Loucy (cell line): ENCODE measurements around the gene DNLZ.
"Not testable (repeated sequence)": the region's sequence is repeated elsewhere in the genome, so short reads cannot be mapped to it uniquely, and the experiment has no call there.

Source experiments
- H2AFZ ChIP-seq: fragments of 200-600 bp; sonication (generic); 2 replicates; pipeline ENCODE4 v1.6.0; 2016; ENCODE audit warnings: antibody characterized with exemption, mild to moderate bottlenecking, low read length, moderate library complexity
- H3F3A ChIP-seq: fragments of 200-600 bp; 2 replicates; pipeline ENCODE4 v1.6.0; 2016; ENCODE audit warnings: antibody characterized with exemption, low read depth, mild to moderate bottlenecking
- H3K27me3 ChIP-seq: fragments of 200-600 bp; sonication (generic); 2 replicates; pipeline ENCODE4 v1.6.1; 2014; ENCODE audit warnings: low read length, mild to moderate bottlenecking; ENCODE audit not compliant: insufficient read depth, poor library complexity, severe bottlenecking
- H3K36me3 ChIP-seq: fragments of 200-600 bp; sonication (generic); 2 replicates; pipeline ENCODE4 v1.6.1; 2016; ENCODE audit warnings: low read length; ENCODE audit not compliant: insufficient read depth
- H3K4me1 ChIP-seq: fragments of 200-600 bp; sonication (generic); 2 replicates; pipeline ENCODE4 v1.5.1; 2014; ENCODE audit warnings: low read length, mild to moderate bottlenecking; ENCODE audit not compliant: insufficient read depth, poor library complexity, severe bottlenecking
- H3K4me2 ChIP-seq: fragments of 200-600 bp; sonication (generic); 2 replicates; pipeline ENCODE4 v1.6.0; 2014; ENCODE audit warnings: antibody characterized with exemption, low read length, low read depth, mild to moderate bottlenecking; ENCODE audit not compliant: poor library complexity, severe bottlenecking
- H3K4me3 ChIP-seq: fragments of 200-600 bp; sonication (generic); 2 replicates; pipeline ENCODE4 v1.5.1; 2014; ENCODE audit warnings: low read length, mild to moderate bottlenecking, mixed read lengths; ENCODE audit not compliant: poor library complexity, severe bottlenecking
- H3K79me2 ChIP-seq: fragments of 200-600 bp; sonication (generic); 2 replicates; pipeline ENCODE4 v1.6.1; 2014; ENCODE audit warnings: low read length; ENCODE audit not compliant: insufficient read depth
- H3K9ac ChIP-seq: fragments of 200-600 bp; sonication (generic); 2 replicates; pipeline ENCODE4 v1.6.0; 2014; ENCODE audit warnings: mild to moderate bottlenecking, low read depth, low read length, moderate library complexity; ENCODE audit not compliant: poor library complexity, severe bottlenecking
- H3K9me2 ChIP-seq: fragments of 200-600 bp; sonication (generic); replicated peaks from 2 replicates; pipeline ENCODE4 v1.6.1; 2016; ENCODE audit warnings: low read depth, low read length, mixed read lengths
- H3K9me3 ChIP-seq: fragments of 200-600 bp; sonication (generic); 2 replicates; pipeline ENCODE4 v1.6.1; 2014; ENCODE audit warnings: mild to moderate bottlenecking, antibody characterized with exemption, low read length, low read depth; ENCODE audit not compliant: insufficient read depth
- H4K20me1 ChIP-seq: fragments of 200-600 bp; sonication (generic); 2 replicates; pipeline ENCODE4 v1.6.0; 2014; ENCODE audit warnings: antibody characterized with exemption, low read length, mild to moderate bottlenecking; ENCODE audit not compliant: insufficient read depth, poor library complexity, severe bottlenecking
- EZH2phosphoT487 ChIP-seq: fragments of 200-600 bp; IDR thresholded peaks from 2 replicates; pipeline ENCODE4 v1.6.1; 2018; ENCODE audit warnings: antibody characterized with exemption, mild to moderate bottlenecking, moderate library complexity, borderline replicate concordance
- TF ChIP-seq, protein P1 (sequence below): fragments of 200-600 bp; sonication (generic); conservative IDR thresholded peaks from 2 replicates; pipeline ENCODE4 v1.5.1; 2014; ENCODE audit warnings: mild to moderate bottlenecking, antibody characterized with exemption, low read length

DNLZ gene

DNA sequence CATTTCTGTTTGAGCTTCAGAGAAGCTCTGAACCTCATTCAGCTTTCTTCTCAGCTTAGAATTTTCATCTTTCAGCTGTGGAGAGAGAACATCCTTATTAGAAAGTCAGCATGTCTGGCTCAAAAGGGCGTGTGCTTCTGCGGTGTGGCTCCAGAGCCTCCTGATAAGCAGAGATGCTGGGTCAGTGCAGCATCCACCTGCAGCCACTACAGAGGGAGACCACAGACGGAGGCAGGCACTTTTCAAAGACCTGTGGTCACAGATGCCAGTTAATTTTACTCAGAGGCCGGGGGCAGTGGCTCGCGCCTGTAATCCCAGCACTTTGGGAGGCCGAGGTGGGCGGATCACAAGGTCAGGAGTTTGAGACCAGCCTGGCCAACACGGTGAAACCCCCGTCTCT, 42.4 kb upstream of the DNLZ start:
- H3K36me3 ChIP-seq, H4K20me1 ChIP-seq, H3K27me3 ChIP-seq, H3F3A ChIP-seq, H3K4me3 ChIP-seq, H3K9me2 ChIP-seq, H3K9ac ChIP-seq, H2AFZ ChIP-seq, H3K9me3 ChIP-seq: not testable (repeated sequence)
- H3K4me1 ChIP-seq = peaks cover 40% of the 10 kb centered on the region
- H3K79me2 ChIP-seq = peaks cover 38% of the 10 kb centered on the region
- H3K4me2 ChIP-seq = peak overlapping the region; percentile 74

DNA sequence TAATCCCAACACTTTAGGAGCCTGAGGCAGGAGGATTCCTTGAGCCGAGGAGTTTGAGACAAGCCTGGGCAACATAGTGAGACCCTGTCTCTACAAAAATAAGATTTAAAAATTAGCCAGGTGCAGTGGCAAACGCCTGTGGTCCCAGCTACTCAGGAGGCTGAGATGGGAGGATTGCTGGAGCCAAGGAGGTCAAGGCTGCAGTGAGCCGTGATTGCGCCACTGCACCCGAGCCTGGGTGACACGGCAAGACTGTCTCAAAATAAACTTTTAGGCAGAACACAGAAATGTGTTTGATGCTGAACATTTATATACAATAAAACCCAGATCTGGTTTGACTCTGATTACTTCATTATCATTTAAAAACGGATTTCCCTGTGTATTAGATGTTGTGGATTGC, 41.9 kb upstream of the DNLZ start:
- H3K4me3 ChIP-seq = no peak overlapping the region
- H3K4me2 ChIP-seq = peak overlapping the region; percentile 74
- no peaks in the 10 kb centered on the region for H3K9me3 ChIP-seq
- H4K20me1 ChIP-seq = peaks cover 5% of the 10 kb centered on the region
- H3K4me1 ChIP-seq = peaks cover 43% of the 10 kb centered on the region
- no peaks in the 10 kb centered on the region for H3K9me2 ChIP-seq
- peaks cover 6% of the 10 kb centered on the region; the same call in 1 of the 2 replicates for H3K36me3 ChIP-seq
- H3K27me3 ChIP-seq = no peaks in the 10 kb centered on the region
- peaks cover 34% of the 10 kb centered on the region for H3K79me2 ChIP-seq
- H2AFZ ChIP-seq = no peak overlapping the region
- H3K9ac ChIP-seq = no peak overlapping the region
- H3F3A ChIP-seq = 0 out of 2 replicates have a peak, but pooled peaks cover 4% of the 10 kb centered on the region
- TF ChIP-seq EZH2phosphoT487 = no peak
- TF ChIP-seq, protein P1, sequence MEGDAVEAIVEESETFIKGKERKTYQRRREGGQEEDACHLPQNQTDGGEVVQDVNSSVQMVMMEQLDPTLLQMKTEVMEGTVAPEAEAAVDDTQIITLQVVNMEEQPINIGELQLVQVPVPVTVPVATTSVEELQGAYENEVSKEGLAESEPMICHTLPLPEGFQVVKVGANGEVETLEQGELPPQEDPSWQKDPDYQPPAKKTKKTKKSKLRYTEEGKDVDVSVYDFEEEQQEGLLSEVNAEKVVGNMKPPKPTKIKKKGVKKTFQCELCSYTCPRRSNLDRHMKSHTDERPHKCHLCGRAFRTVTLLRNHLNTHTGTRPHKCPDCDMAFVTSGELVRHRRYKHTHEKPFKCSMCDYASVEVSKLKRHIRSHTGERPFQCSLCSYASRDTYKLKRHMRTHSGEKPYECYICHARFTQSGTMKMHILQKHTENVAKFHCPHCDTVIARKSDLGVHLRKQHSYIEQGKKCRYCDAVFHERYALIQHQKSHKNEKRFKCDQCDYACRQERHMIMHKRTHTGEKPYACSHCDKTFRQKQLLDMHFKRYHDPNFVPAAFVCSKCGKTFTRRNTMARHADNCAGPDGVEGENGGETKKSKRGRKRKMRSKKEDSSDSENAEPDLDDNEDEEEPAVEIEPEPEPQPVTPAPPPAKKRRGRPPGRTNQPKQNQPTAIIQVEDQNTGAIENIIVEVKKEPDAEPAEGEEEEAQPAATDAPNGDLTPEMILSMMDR = no peak

DNA sequence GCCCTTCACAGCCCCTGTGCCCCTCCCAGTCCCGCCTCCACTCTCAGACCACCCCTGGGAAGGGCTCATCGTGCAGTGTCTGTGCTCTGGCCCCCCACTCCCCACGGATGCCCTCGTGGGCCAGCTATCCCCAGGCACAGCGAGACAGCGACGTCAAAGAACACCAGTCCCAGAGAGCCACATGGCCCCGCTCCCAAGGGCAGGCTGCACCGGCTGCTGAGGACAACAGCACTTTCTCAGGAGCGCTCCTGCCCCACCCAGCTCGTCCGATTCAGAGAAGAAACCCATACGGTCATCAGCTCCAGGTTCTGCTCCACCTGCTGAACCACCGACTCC, 41.2 kb upstream of the DNLZ start:
- H3K27me3 ChIP-seq = no peaks in the 10 kb centered on the region
- H3K9me3 ChIP-seq = no peaks in the 10 kb centered on the region
- peaks cover 46% of the 10 kb centered on the region for H3K4me1 ChIP-seq
- H3K9ac ChIP-seq = peak overlapping the region; percentile 46
- peaks cover 7% of the 10 kb centered on the region for H4K20me1 ChIP-seq
- TF ChIP-seq, protein P1 = no peak
- no peak overlapping the region for H2AFZ ChIP-seq
- peak overlapping the region; percentile 37 for H3K4me3 ChIP-seq
- H3K4me2 ChIP-seq = peak overlapping the region; percentile 74
- H3K36me3 ChIP-seq = peaks cover 6% of the 10 kb centered on the region; the same call in 1 of the 2 replicates
- H3K9me2 ChIP-seq = no peaks in the 10 kb centered on the region
- H3K79me2 ChIP-seq = peaks cover 31% of the 10 kb centered on the region
- 0 out of 2 replicates have a peak, but pooled peaks cover 4% of the 10 kb centered on the region for H3F3A ChIP-seq

DNA sequence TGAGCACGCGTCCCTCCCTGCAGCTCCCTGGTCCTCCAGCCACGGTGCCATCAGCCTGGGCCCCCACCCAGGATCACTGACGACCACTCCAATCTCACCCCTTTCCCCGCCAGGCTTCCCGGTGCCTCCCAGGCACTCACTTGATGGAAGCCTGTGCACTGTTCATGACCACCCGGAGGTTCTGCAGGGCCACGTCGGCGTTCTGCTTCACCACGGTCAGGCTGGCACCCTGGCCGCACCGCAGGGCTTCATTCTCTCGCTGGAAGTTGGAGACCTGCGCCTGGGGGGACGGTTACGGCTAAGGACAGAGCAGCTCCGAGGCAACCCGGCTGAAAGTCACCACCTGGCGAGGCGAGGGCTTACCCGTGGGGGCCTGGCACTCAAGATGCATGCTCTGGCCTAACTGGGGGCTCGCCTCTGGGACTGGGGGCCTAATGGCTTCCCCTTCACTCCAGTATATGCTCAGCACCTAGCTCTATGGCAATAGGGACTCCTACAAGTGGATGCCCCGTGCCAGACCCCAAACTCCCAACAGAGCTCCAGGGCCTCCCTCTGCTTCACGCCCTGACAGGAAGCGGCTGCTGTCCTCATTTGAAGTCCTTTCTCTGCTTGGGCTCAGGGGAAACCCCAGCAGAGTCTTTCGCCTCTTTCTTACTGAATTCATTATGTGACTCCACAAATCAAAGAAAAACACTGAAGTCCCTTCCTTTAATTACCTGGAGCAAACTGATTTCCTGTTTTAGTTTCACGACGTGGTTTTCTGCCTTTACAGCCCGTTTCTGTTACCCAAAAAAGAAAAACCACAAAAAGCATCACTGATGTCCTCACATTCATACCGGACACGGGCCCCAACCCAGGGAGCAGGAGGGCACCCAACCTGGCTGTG, 40.6 kb upstream of the DNLZ start:
- Histone ChIP-seq H4K20me1 (peaks cover 8% of the 10 kb centered on the region), H3K4me3 (peak overlapping the region; percentile 37), H3K4me2 (peak overlapping the region; percentile 74), H3K4me1 (peaks cover 41% of the 10 kb centered on the region), H3K9me3 (no peaks in the 10 kb centered on the region), H3K9me2 (no peaks in the 10 kb centered on the region), H3K79me2 (peaks cover 31% of the 10 kb centered on the region), H3K9ac (peak overlapping the region; percentile 46), H3K36me3 (peaks cover 6% of the 10 kb centered on the region; the same call in 1 of the 2 replicates), H3K27me3 (no peaks in the 10 kb centered on the region), H2AFZ (no peak overlapping the region), H3F3A (0 out of 2 replicates have a peak, but pooled peaks cover 4% of the 10 kb centered on the region)
- TF ChIP-seq EZH2phosphoT487 = no peak
- TF ChIP-seq, protein P1 = no peak
